B cell (primary cell): ENCODE data around the gene ANKRD29. TPM values are rescaled to one million over a fixed set of nuclear protein-coding genes. Genes with fewer than 3 reads are reported as not detected.

ENCODE experiments used
- ATAC-seq: fragments of 200-7000 bp; cut with Tn5 transposase; one replicate; pipeline ENCODE4 v1.10.0; 2021; ENCODE audit warnings: low read depth, mild to moderate bottlenecking, moderate number of reproducible peaks, moderate library complexity
- CTCF ChIA-PET: fragments of 350-600 bp; sonication (Branson Sonifier 250); formaldehyde crosslinking; loops from one replicate; lab custom pipeline; 2021; ENCODE audit warnings: antibody characterized with exemption, inconsistent platforms; lab: Charles Lee
- POLR2A ChIA-PET: fragments of 350-600 bp; sonication (Branson Sonifier 250); formaldehyde crosslinking; loops from one replicate; lab custom pipeline; 2021; ENCODE audit warnings: antibody characterized with exemption; lab: Charles Lee
- DNase-seq: peaks from one replicate; pipeline ENCODE4 v3.0.0; 2013
- H2AFZ ChIP-seq: 2 replicates; pipeline ENCODE4 v1.6.1; 2012; ENCODE audit warnings: mild to moderate bottlenecking, low read depth, low read length; ENCODE audit not compliant: insufficient read depth, poor library complexity, severe bottlenecking
- H3K27ac ChIP-seq, 2 donors: 1 replicate in 1 of 2; 2 replicates in 1 of 2; pipeline ENCODE4 v1.5.1; 2012 to 2013; ENCODE audit warnings: low read length in 2 of 2, mild to moderate bottlenecking in 2 of 2, moderate library complexity in 1 of 2
- H3K27me3 ChIP-seq, 4 experiments: fragments of 200-600 bp in 1 of 4; sonication (generic) in 1 of 4; replicated peaks in 1 of 4; 1 replicate in 2 of 4; 2 replicates in 2 of 4; pipeline versions ENCODE4 v1.6.1 to v1.7.0; 2013 to 2016; ENCODE audit warnings: low read length in 3 of 4, mild to moderate bottlenecking in 2 of 4, mixed read lengths in 1 of 4, moderate library complexity in 1 of 4; ENCODE audit not compliant: insufficient read depth in 4 of 4, control insufficient read depth in 3 of 4; ENCODE audit errors: control extremely low read depth in 1 of 4
- H3K36me3 ChIP-seq, 2 experiments: replicated peaks in 1 of 2; 1 replicate in 1 of 2; 2 replicates in 1 of 2; pipeline versions ENCODE4 v1.6.1 to v1.7.1; 2013; ENCODE audit warnings: low read length in 1 of 2; ENCODE audit not compliant: insufficient read depth in 2 of 2, control insufficient read depth in 1 of 2; ENCODE audit errors: control extremely low read depth in 1 of 2, extremely low read depth in 1 of 2
- H3K4me1 ChIP-seq, 2 donors: fragments of 200-600 bp in 1 of 2; sonication (generic) in 1 of 2; 1 replicate in 1 of 2; 2 replicates in 1 of 2; pipeline versions ENCODE4 v1.5.1 to v1.6.1; 2013 to 2017; ENCODE audit warnings: low read length in 2 of 2; ENCODE audit not compliant: control insufficient read depth in 2 of 2, insufficient read depth in 2 of 2
- H3K4me2 ChIP-seq: replicated peaks from 2 replicates; pipeline ENCODE3; 2012; ENCODE audit warnings: mild to moderate bottlenecking, low read depth, low read length; ENCODE audit not compliant: poor library complexity, severe bottlenecking
- H3K4me3 ChIP-seq, 5 experiments: fragments of 200-600 bp in 1 of 5; sonication (generic) in 1 of 5; 1 replicate in 3 of 5; 2 replicates in 2 of 5; pipeline versions ENCODE4 v1.5.1 to v1.7.0; 2011 to 2016; ENCODE audit warnings: low read length in 4 of 5, mild to moderate bottlenecking in 4 of 5, low read depth in 2 of 5, control low read depth in 1 of 5, moderate library complexity in 1 of 5; ENCODE audit not compliant: insufficient read depth in 1 of 5; ENCODE audit errors: control extremely low read depth in 1 of 5, extremely low read depth in 1 of 5
- H3K79me2 ChIP-seq: fragments of 200-600 bp; sonication (generic); one replicate; pipeline ENCODE4 v1.6.0; 2016; ENCODE audit warnings: low read length; ENCODE audit not compliant: control insufficient read depth, insufficient read depth
- H3K9ac ChIP-seq: fragments of 200-600 bp; sonication (generic); 2 replicates; pipeline ENCODE4 v1.6.1; 2017; ENCODE audit warnings: mild to moderate bottlenecking, low read length, moderate library complexity
- H3K9me3 ChIP-seq, 3 donors: one replicate each; pipeline versions ENCODE4 v1.6.1 to v1.7.1; 2013; ENCODE audit warnings: low read length in 2 of 3; ENCODE audit not compliant: control insufficient read depth in 2 of 3, insufficient read depth in 1 of 3; ENCODE audit errors: control extremely low read depth in 1 of 3
- H4K20me1 ChIP-seq: 2 replicates; pipeline ENCODE4 v1.6.0; 2012; ENCODE audit warnings: mild to moderate bottlenecking, low read length; ENCODE audit not compliant: insufficient read depth, control insufficient read depth, poor library complexity, severe bottlenecking
- H3K27ac Mint-ChIP-seq: one replicate; pipeline ENCODE4 v1.8.0; 2021; ENCODE audit warnings: mixed read lengths
- H3K27me3 Mint-ChIP-seq: one replicate; pipeline ENCODE4 v1.8.0; 2021; ENCODE audit warnings: mixed read lengths
- H3K4me1 Mint-ChIP-seq: one replicate; pipeline ENCODE4 v1.8.0; 2021; ENCODE audit warnings: mixed read lengths
- H3K4me3 Mint-ChIP-seq: one replicate; pipeline ENCODE4 v1.8.0; 2021; ENCODE audit warnings: mixed read lengths
- H3K9me3 Mint-ChIP-seq: one replicate; pipeline ENCODE4 v1.8.0; 2022; ENCODE audit warnings: mixed read lengths; ENCODE audit not compliant: insufficient read depth
- EZH2 ChIP-seq: IDR thresholded peaks from 2 replicates; pipeline ENCODE4 v1.6.1; 2012; ENCODE audit warnings: borderline replicate concordance, low read depth, mild to moderate bottlenecking, moderate library complexity, low read length; ENCODE audit not compliant: insufficient read depth, poor library complexity, severe bottlenecking
- WGBS: methylation state at CpG from one replicate; pipeline ENCODE4 v1.1.5; 2013; ENCODE audit warnings: missing lambda C conversion rate; ENCODE audit not compliant: insufficient coverage; 5-methylcytosine and 5-hydroxymethylcytosine counted together
- intact Hi-C: fragments of 100-400 bp; cut with micrococcal nuclease; formaldehyde crosslinking; loops from one replicate; pipeline ENCODE4 v1.10.0; 2022
- polyA plus RNA-seq: library from polyadenylated mRNA; depleted of rRNA; stranded (reverse); fragments of >200 nt; gene quantifications from 2 replicates; pipeline ENCODE4 v1.2.3, GENCODE V29; 2012
- total RNA-seq, 2 donors: library from RNA; stranded (reverse); fragments of 120-200 nt in 1 of 2; gene quantifications; 1 replicate in 1 of 2; 2 replicates in 1 of 2; pipeline versions ENCODE4 v1.2.3 to v1.2.4, GENCODE V29; 2013 to 2022
- TF ChIP-seq, protein P1 (sequence below): fragments of 200-600 bp; IDR thresholded peaks from one replicate; pipeline ENCODE4 v1.8.0; 2022; ENCODE audit warnings: antibody characterized with exemption, mild to moderate bottlenecking

Gene ANKRD29
- total and polyA plus RNA-seq, 2 donors (not counting 1 experiment from before 2014, with no cell fraction given) = not detected

- H3K9me3 ChIP-seq = no peaks in the 10 kb centered on the region
- CTCF ChIA-PET = interaction anchor here (1.5 kb wide), 1 partner anchor 286 kb away, joined by 3 read pairs; no protein-coding TSS in a partner anchor
Observed at GRCh38 chr18:23632615-23633014, 30.1 kb downstream of the ANKRD29 start.

GRCh38 chr18:23631746-23632145 lies 31.0 kb downstream of the ANKRD29 start:
- H2AFZ ChIP-seq = no peak overlapping the region

More at GRCh38 chr18:23632615-23633014, 30.1 kb downstream of the ANKRD29 start:
- H3K4me3 ChIP-seq = no peak overlapping the region
- H4K20me1 ChIP-seq = no peaks in the 10 kb centered on the region
- Mint-ChIP-seq H3K27ac (no peak overlapping the region), H3K27me3 (peaks cover 17% of the 10 kb centered on the region), H3K4me1 (no peaks in the 10 kb centered on the region), H3K9me3 (no peaks in the 10 kb centered on the region), H3K4me3 (no peak overlapping the region)
- ATAC-seq (no peak), DNase-seq (no peak)
- TF ChIP-seq, protein P1, sequence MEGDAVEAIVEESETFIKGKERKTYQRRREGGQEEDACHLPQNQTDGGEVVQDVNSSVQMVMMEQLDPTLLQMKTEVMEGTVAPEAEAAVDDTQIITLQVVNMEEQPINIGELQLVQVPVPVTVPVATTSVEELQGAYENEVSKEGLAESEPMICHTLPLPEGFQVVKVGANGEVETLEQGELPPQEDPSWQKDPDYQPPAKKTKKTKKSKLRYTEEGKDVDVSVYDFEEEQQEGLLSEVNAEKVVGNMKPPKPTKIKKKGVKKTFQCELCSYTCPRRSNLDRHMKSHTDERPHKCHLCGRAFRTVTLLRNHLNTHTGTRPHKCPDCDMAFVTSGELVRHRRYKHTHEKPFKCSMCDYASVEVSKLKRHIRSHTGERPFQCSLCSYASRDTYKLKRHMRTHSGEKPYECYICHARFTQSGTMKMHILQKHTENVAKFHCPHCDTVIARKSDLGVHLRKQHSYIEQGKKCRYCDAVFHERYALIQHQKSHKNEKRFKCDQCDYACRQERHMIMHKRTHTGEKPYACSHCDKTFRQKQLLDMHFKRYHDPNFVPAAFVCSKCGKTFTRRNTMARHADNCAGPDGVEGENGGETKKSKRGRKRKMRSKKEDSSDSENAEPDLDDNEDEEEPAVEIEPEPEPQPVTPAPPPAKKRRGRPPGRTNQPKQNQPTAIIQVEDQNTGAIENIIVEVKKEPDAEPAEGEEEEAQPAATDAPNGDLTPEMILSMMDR = no peak
- TF ChIP-seq EZH2 = no peak
- no peak overlapping the region for H3K4me2 ChIP-seq
- POLR2A ChIA-PET = no interaction called here
- H3K4me1 ChIP-seq = no peaks in the 10 kb centered on the region
- no peak overlapping the region for H3K9ac ChIP-seq
- no CpG with 5 or more reads among the region's 1 CpG for WGBS
- no peak overlapping the region for H3K27ac ChIP-seq
- no peaks in the 10 kb centered on the region for H3K79me2 ChIP-seq
- H3K27me3 ChIP-seq = no peaks in the 10 kb centered on the region
- intact Hi-C loops = no loop called here
- H2AFZ ChIP-seq = no peak overlapping the region
- H3K36me3 ChIP-seq = no peaks in the 10 kb centered on the region

More at GRCh38 chr18:23631746-23632145, 31.0 kb downstream of the ANKRD29 start:
- no peak for DNase-seq
- Mint-ChIP-seq H3K27ac (no peak overlapping the region), H3K4me3 (no peak overlapping the region), H3K27me3 (peaks cover 17% of the 10 kb centered on the region), H3K4me1 (no peaks in the 10 kb centered on the region), H3K9me3 (no peaks in the 10 kb centered on the region)
- H3K4me3 ChIP-seq = no peak overlapping the region
- no peaks in the 10 kb centered on the region for H3K36me3 ChIP-seq
- ATAC-seq = no peak
- 77% methylated on average over 8 of the region's 11 CpGs for WGBS
- H3K4me2 ChIP-seq = no peak overlapping the region
- H3K79me2 ChIP-seq = no peaks in the 10 kb centered on the region
- H3K9ac ChIP-seq = no peak overlapping the region
- H3K27ac ChIP-seq = no peak overlapping the region
- no peaks in the 10 kb centered on the region for H3K4me1 ChIP-seq
- ChIA-PET POLR2A (no interaction called here), CTCF (interaction anchor here (1.5 kb wide), 1 partner anchor 287 kb away, joined by 3 read pairs; no protein-coding TSS in a partner anchor)
- intact Hi-C loops = no loop called here
- TF ChIP-seq, protein P1 = no peak
- no peak for TF ChIP-seq EZH2
- H4K20me1 ChIP-seq = no peaks in the 10 kb centered on the region
- H3K27me3 ChIP-seq = no peaks in the 10 kb centered on the region
- no peaks in the 10 kb centered on the region for H3K9me3 ChIP-seq
